ENCODE data around the gene ASCC1.

GRCh38 chr10:72124381-72124780, 91.7 kb downstream of the ASCC1 start:
- TF ChIP-seq REST (IDR thresholded peaks at IDR 0.05; ENCODE audit: borderline replicate concordance in 1 of 2, low read depth in 1 of 2, low read length in 2 of 2) (no peak), EP300 (IDR thresholded peaks at IDR 0.05; ENCODE audit: low read depth in 2 of 2, low read length in 2 of 2) (no peak), EP300 (CRISPR knock-in tag; IDR thresholded peaks at IDR 0.05; ENCODE audit: borderline replicate concordance) (no peak), CTCF (CRISPR knock-in tag; IDR thresholded peaks at IDR 0.05) (no peak), RFXAP (CRISPR knock-in tag; IDR thresholded peaks at IDR 0.05; ENCODE audit: borderline replicate concordance) (no peak), CREM (IDR thresholded peaks at IDR 0.05) (no peak), CREM (CRISPR knock-in tag; IDR thresholded peaks at IDR 0.05) (no peak), JUND (CRISPR knock-in tag; IDR thresholded peaks at IDR 0.05) (no peak), EED (CRISPR knock-in tag; IDR thresholded peaks at IDR 0.05) (no peak), CBX1 (IDR thresholded peaks at IDR 0.05; ENCODE audit: low read depth) (no peak), ZNF224 (CRISPR knock-in tag; IDR thresholded peaks at IDR 0.05) (no peak), USF2 (IDR thresholded peaks at IDR 0.05; ENCODE audit: low read depth, low read length) (no peak), USF2 (CRISPR knock-in tag; IDR thresholded peaks at IDR 0.05; ENCODE audit: borderline replicate concordance) (no peak)

All from HepG2 (cell line).